AG04450 (cell line): ENCODE data around the gene MAOA. TPM values are rescaled to one million over a fixed set of nuclear protein-coding genes. Genes with fewer than 3 reads are reported as not detected.

ENCODE experiments used
- CTCF ChIA-PET: fragments of 300-600, 350-600 bp; formaldehyde crosslinking; extraction: SDS; loops from one replicate; lab custom pipeline; 2022; ENCODE audit warnings: antibody characterized with exemption, inconsistent platforms; lab: Charles Lee
- POLR2A ChIA-PET: fragments of 350-600 bp; formaldehyde crosslinking; extraction: SDS; loops from one replicate; lab custom pipeline; 2021; ENCODE audit warnings: antibody characterized with exemption, inconsistent platforms; lab: Yijun Ruan, JAX
- DNase-seq: peaks from one replicate; pipeline ENCODE4 v3.0.0-alpha.2; 2011; ENCODE audit warnings: low read depth, low spot score
- H3K27ac ChIP-seq: one replicate; pipeline ENCODE4 v1.5.1; 2012; ENCODE audit warnings: low read depth, low read length, control low read depth
- H3K27me3 ChIP-seq: one replicate; pipeline ENCODE4 v1.6.0; 2012; ENCODE audit warnings: low read length; ENCODE audit not compliant: control insufficient read depth, insufficient read depth
- H3K4me3 ChIP-seq: 2 replicates; pipeline ENCODE4 v1.5.1; 2011; ENCODE audit warnings: mild to moderate bottlenecking, low read depth, low read length, control low read depth
- H3K9me3 ChIP-seq: 2 replicates; pipeline ENCODE4 v1.5.1; 2012; ENCODE audit warnings: low read length; ENCODE audit not compliant: control insufficient read depth, insufficient read depth
- CTCF ChIP-seq: IDR thresholded peaks from 2 replicates; pipeline ENCODE4 v1.5.1; 2011; ENCODE audit warnings: low read depth, low read length, control low read depth, inconsistent platforms
- polyA plus RNA-seq: library from polyadenylated mRNA; depleted of rRNA; stranded (reverse); fragments of >200 nt; gene quantifications from 2 replicates; pipeline ENCODE4 v1.2.3, GENCODE V29; 2011

Gene MAOA
- polyA plus RNA-seq, 1 experiment = 0.40 TPM

- H3K4me3 ChIP-seq = no peak overlapping the region
- no peak for DNase-seq
- H3K27me3 ChIP-seq = no peaks in the 10 kb centered on the region
- H3K27ac ChIP-seq = no peak overlapping the region
- CTCF ChIA-PET = no interaction called here
- no peaks in the 10 kb centered on the region for H3K9me3 ChIP-seq
- TF ChIP-seq CTCF = no peak
- POLR2A ChIA-PET = no interaction called here
Measured at GRCh38 chrX:43644124-43644701, 11.9 kb upstream of the MAOA start.

DNA sequence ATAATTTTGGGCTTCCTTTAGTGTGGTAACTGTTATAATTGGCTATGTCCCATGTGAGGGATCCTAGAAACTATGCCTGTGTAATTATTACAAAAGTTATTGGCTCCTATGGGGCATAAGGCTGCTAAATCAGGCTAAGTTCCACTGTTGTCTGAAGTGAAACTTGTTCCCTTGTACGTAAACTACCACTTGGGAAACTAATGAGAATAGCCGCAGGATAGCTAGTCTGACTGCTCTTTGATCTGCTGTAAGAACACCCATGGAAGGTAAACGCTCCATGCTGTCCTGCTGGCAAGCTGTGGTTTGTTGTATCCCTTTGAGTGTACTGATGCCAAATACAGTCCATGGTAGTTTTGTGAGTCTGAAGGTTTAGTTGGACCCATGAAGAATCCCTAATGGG lies 9.3 kb upstream of the MAOA start:
- no peaks in the 10 kb centered on the region for H3K9me3 ChIP-seq
- no peak for DNase-seq
- no peak for TF ChIP-seq CTCF
- H3K27me3 ChIP-seq = no peaks in the 10 kb centered on the region
- CTCF ChIA-PET = no interaction called here
- POLR2A ChIA-PET = no interaction called here
- H3K4me3 ChIP-seq = no peak overlapping the region
- no peak overlapping the region for H3K27ac ChIP-seq

DNA sequence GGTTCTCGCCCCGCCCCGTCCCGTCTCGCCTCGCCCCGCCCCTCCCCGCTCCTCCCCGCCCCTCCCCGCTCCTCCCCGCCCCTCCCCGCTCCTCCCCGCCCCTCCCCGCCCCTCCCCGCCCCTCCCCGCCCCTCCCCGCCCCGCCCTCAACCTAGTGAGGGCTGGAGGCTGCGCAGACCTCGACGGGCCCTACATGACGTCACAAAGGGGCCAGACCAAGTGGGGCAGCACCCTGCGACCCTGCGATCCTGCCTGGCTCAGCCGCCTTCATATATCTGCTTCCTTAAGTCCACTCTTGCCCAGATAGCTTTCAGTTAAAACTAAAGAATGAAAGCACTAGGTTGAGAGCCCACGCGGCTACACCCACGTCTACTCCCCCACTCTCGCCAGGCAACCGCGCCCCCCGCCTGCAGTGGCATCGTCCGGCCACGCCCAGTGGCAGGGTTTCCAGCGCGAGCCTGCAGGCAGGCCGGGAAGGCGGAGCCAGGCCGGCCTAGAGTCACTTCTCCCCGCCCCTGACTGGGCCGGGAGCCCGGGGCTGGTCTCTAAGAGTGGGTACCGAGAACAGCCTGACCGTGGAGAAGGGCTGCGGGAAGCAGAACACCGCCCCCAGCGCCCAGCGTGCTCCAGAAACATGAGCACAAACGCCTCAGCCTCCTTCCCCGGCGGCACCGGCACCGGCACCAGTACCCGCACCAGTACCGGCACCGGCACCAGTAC lies 1.5 kb upstream of the MAOA start:
- peak; percentile 66 for DNase-seq
- Histone ChIP-seq H3K27ac (peak overlapping the region; percentile 52), H3K27me3 (peaks cover 3% of the 10 kb centered on the region), H3K4me3 (peak overlapping the region; percentile 60), H3K9me3 (no peaks in the 10 kb centered on the region)
- ChIA-PET POLR2A (no interaction called here), CTCF (interaction anchor here (0.5 kb wide), 1 partner anchor 24 kb away, joined by 4 read pairs; no protein-coding TSS in a partner anchor)
- no peak; the same call in 1 of the 2 replicates for TF ChIP-seq CTCF

- Histone ChIP-seq H3K27ac (no peak overlapping the region), H3K27me3 (peaks cover 3% of the 10 kb centered on the region), H3K4me3 (peak overlapping the region; percentile 60), H3K9me3 (no peaks in the 10 kb centered on the region)
- ChIA-PET CTCF (no interaction called here), POLR2A (no interaction called here)
- TF ChIP-seq CTCF = no peak
- no peak for DNase-seq
Measured at GRCh38 chrX:43655151-43656004, 721 bp upstream of the MAOA start.

GRCh38 chrX:43657671-43658070 lies 1.6 kb downstream of the MAOA start:
- Histone ChIP-seq H3K27me3 (peaks cover 3% of the 10 kb centered on the region), H3K27ac (no peak overlapping the region), H3K4me3 (no peak overlapping the region), H3K9me3 (no peaks in the 10 kb centered on the region)
- ChIA-PET POLR2A (no interaction called here), CTCF (no interaction called here)
- TF ChIP-seq CTCF = no peak
- DNase-seq = no peak
